IMR-90 (cell line): ENCODE measurements around the gene C1QTNF8. TPM values are rescaled to one million over a fixed set of nuclear protein-coding genes. Genes with fewer than 3 reads are reported as not detected.

Source experiments
- ATAC-seq: fragments of 200-7000 bp; cut with Tn5 transposase; 2 replicates; pipeline ENCODE4 v1.9.1; 2020; ENCODE audit warnings: low read depth, mild to moderate bottlenecking, moderate library complexity
- BruUV-seq: library from RNA; stranded (reverse); fragments of 400-500 nt; replicated peaks from 2 replicates; lab custom pipeline; 2021; lab: Mats Ljungman, UMichigan
- CTCF ChIA-PET: fragments of 300-600 bp; formaldehyde crosslinking; extraction: SDS; loops from one replicate; lab custom pipeline; 2021; ENCODE audit warnings: antibody characterized with exemption; lab: Yijun Ruan, JAX
- POLR2A ChIA-PET: fragments of 300-600 bp; sonication (Branson Sonifier 250); formaldehyde crosslinking; loops from one replicate; lab custom pipeline; 2022; ENCODE audit warnings: antibody characterized with exemption; ENCODE audit not compliant: unreplicated experiment; lab: Charles Lee
- DNase-seq: peaks from one replicate; pipeline ENCODE4 v3.0.0; 2013
- H2AFZ ChIP-seq: replicated peaks from 2 replicates; pipeline ENCODE3; 2013; ENCODE audit warnings: low read length, mild to moderate bottlenecking; ENCODE audit not compliant: poor library complexity
- H2AK5ac ChIP-seq: 2 replicates; pipeline ENCODE4 v1.6.1; 2013; ENCODE audit warnings: low read depth, low read length, inconsistent platforms
- H2AK9ac ChIP-seq: replicated peaks from 2 replicates; pipeline ENCODE3; 2013; ENCODE audit warnings: mild to moderate bottlenecking, low read depth, low read length, moderate library complexity; ENCODE audit not compliant: poor library complexity
- H2BK120ac ChIP-seq: 2 replicates; pipeline ENCODE4 v1.6.1; 2013; ENCODE audit warnings: low read depth, low read length, inconsistent platforms
- H2BK15ac ChIP-seq: 3 replicates; pipeline ENCODE4 v1.6.1; 2013; ENCODE audit warnings: low read depth, low read length, inconsistent platforms
- H2BK20ac ChIP-seq: 2 replicates; pipeline ENCODE4 v1.6.1; 2013; ENCODE audit warnings: low read depth, mild to moderate bottlenecking, inconsistent platforms, low read length, moderate library complexity
- H2BK5ac ChIP-seq: 2 replicates; pipeline ENCODE4 v1.6.1; 2013; ENCODE audit warnings: mild to moderate bottlenecking, low read depth, low read length, inconsistent platforms; ENCODE audit not compliant: poor library complexity, severe bottlenecking
- H3K14ac ChIP-seq: replicated peaks from 2 replicates; pipeline ENCODE4 v1.6.1; 2013; ENCODE audit warnings: low read depth, low read length, inconsistent platforms
- H3K18ac ChIP-seq: 2 replicates; pipeline ENCODE4 v1.6.1; 2013; ENCODE audit warnings: low read depth, low read length, control low read depth
- H3K23ac ChIP-seq: 2 replicates; pipeline ENCODE4 v1.6.1; 2013; ENCODE audit warnings: low read depth, low read length, inconsistent platforms
- H3K27ac ChIP-seq: 2 replicates; pipeline ENCODE4 v1.5.1; 2013; ENCODE audit warnings: mild to moderate bottlenecking, control low read depth, low read length; ENCODE audit not compliant: insufficient read depth
- H3K27me3 ChIP-seq: 2 replicates; pipeline ENCODE4 v1.6.1; 2013; ENCODE audit warnings: low read length; ENCODE audit not compliant: control insufficient read depth, insufficient read depth
- H3K36me3 ChIP-seq: 2 replicates; pipeline ENCODE4 v1.6.1; 2013; ENCODE audit warnings: low read length, mixed read lengths; ENCODE audit not compliant: control insufficient read depth, insufficient read depth
- H3K4ac ChIP-seq: 2 replicates; pipeline ENCODE4 v1.6.1; 2013; ENCODE audit warnings: low read depth, low read length, inconsistent platforms
- H3K4me1 ChIP-seq: 2 replicates; pipeline ENCODE4 v1.6.1; 2013; ENCODE audit warnings: low read length, mixed read lengths; ENCODE audit not compliant: control insufficient read depth, insufficient read depth
- H3K4me2 ChIP-seq: 2 replicates; pipeline ENCODE4 v1.6.1; 2013; ENCODE audit warnings: low read depth, mild to moderate bottlenecking, control low read depth, low read length, moderate library complexity
- H3K4me3 ChIP-seq: 2 replicates; pipeline ENCODE4 v1.5.1; 2013; ENCODE audit warnings: low read depth, mild to moderate bottlenecking, control low read depth, low read length, moderate library complexity; ENCODE audit not compliant: insufficient read depth
- H3K56ac ChIP-seq: 2 replicates; pipeline ENCODE4 v1.6.1; 2013; ENCODE audit warnings: low read length, inconsistent platforms; ENCODE audit not compliant: insufficient read depth; ENCODE audit errors: extremely low read depth
- H3K79me1 ChIP-seq, 2 experiments: 2 replicates each; pipeline ENCODE4 v1.6.1; 2013; ENCODE audit warnings: low read length in 2 of 2, inconsistent platforms in 1 of 2, low read depth in 1 of 2
- H3K9ac ChIP-seq: 2 replicates; pipeline ENCODE4 v1.6.1; 2013; ENCODE audit warnings: low read depth, low read length, control low read depth
- H3K9me1 ChIP-seq: 2 replicates; pipeline ENCODE4 v1.6.1; 2013; ENCODE audit warnings: low read length, inconsistent platforms; ENCODE audit not compliant: insufficient read depth
- H3K9me3 ChIP-seq: 2 replicates; pipeline ENCODE4 v1.6.1; 2013; ENCODE audit warnings: low read length; ENCODE audit not compliant: control insufficient read depth, insufficient read depth
- H4K20me1 ChIP-seq: 2 replicates; pipeline ENCODE4 v1.6.1; 2013; ENCODE audit warnings: low read length, inconsistent platforms; ENCODE audit not compliant: insufficient read depth
- H4K5ac ChIP-seq: 2 replicates; pipeline ENCODE4 v1.6.1; 2013; ENCODE audit warnings: mild to moderate bottlenecking, low read depth, low read length, control low read depth
- H4K8ac ChIP-seq, 2 experiments: 2 replicates each; pipeline ENCODE4 v1.6.1; 2013; ENCODE audit warnings: low read depth in 2 of 2, low read length in 2 of 2, control low read depth in 1 of 2, inconsistent platforms in 1 of 2
- H4K91ac ChIP-seq: 2 replicates; pipeline ENCODE4 v1.6.1; 2013; ENCODE audit warnings: low read depth, low read length, inconsistent platforms; ENCODE audit not compliant: insufficient read depth
- ELK1 ChIP-seq: fragments of 150-350 bp; IDR thresholded peaks from 2 replicates; pipeline ENCODE4 v1.6.1; 2016; ENCODE audit warnings: low read depth, mild to moderate bottlenecking, low read length, moderate library complexity, borderline replicate concordance
- FOS ChIP-seq: fragments of 150-350 bp; IDR thresholded peaks from 2 replicates; pipeline ENCODE4 v1.6.1; 2016; ENCODE audit warnings: low read depth, low read length
- MAZ ChIP-seq: IDR thresholded peaks from 2 replicates; pipeline ENCODE4 v1.6.1; 2012; ENCODE audit warnings: low read depth, mild to moderate bottlenecking, low read length, improper control_type of control experiment, moderate library complexity, borderline replicate concordance
- MXI1 ChIP-seq: IDR thresholded peaks from 2 replicates; pipeline ENCODE4 v1.6.1; 2012; ENCODE audit warnings: low read depth, mild to moderate bottlenecking, low read length, moderate library complexity, borderline replicate concordance
- RAD21 ChIP-seq: IDR thresholded peaks from 2 replicates; pipeline ENCODE4 v1.6.1; 2012; ENCODE audit warnings: low read length, improper control_type of control experiment
- RCOR1 ChIP-seq: IDR thresholded peaks from 2 replicates; pipeline ENCODE4 v1.6.1; 2012; ENCODE audit warnings: mild to moderate bottlenecking, low read length, improper control_type of control experiment; ENCODE audit not compliant: insufficient replicate concordance
- RFX5 ChIP-seq: IDR thresholded peaks from 2 replicates; pipeline ENCODE4 v1.8.0; 2012; ENCODE audit warnings: low read depth, mild to moderate bottlenecking, low read length, moderate library complexity
- WGBS, 2 experiments: methylation state at CpG; one replicate each; pipeline versions ENCODE4 v1.1.5 to v1.1.7; 2013; ENCODE audit warnings: missing lambda C conversion rate in 2 of 2; ENCODE audit not compliant: insufficient read length in 1 of 2; ENCODE audit errors: extremely low coverage in 2 of 2; 5-methylcytosine and 5-hydroxymethylcytosine counted together
- dilution Hi-C: fragments of 300-500 bp; cut with HindIII; formaldehyde crosslinking; loops from one replicate; pipeline ENCODE4 v1.14.3; 2018; ENCODE audit warnings: low sequenced_read_pairs; ENCODE audit not compliant: unreplicated experiment
- in situ Hi-C: fragments of 300-500 bp; cut with MboI; formaldehyde crosslinking; loops from 3 replicates; pipeline ENCODE4 v1.14.3; 2019; ENCODE audit warnings: low sequenced_read_pairs, inconsistent platforms, mixed read lengths
- intact Hi-C: fragments of 100-400 bp; cut with micrococcal nuclease; formaldehyde crosslinking; loops from 2 replicates; pipeline ENCODE4 v1.10.0; 2022
- polyA plus RNA-seq, 3 experiments: library from polyadenylated mRNA; depleted of rRNA; stranded (reverse); fragments of >200 nt; gene quantifications; 2 replicates each; pipeline ENCODE4 v1.2.3, GENCODE V29; 2012; ENCODE audit warnings: low replicate concordance in 1 of 3
- total RNA-seq: library from RNA; depleted of rRNA; stranded (reverse); fragments of >200 nt; gene quantifications from 2 replicates; pipeline ENCODE4 v1.2.3, GENCODE V29; 2012

The C1QTNF8 gene
- total and polyA plus RNA-seq, 2 of the 4 experiments (the other 2 are of a cell fraction) = not detected

- Histone ChIP-seq H3K4me3 (no peak overlapping the region), H3K4me2 (no peak overlapping the region), H4K91ac (no peak overlapping the region), H3K27me3 (peaks cover 36% of the 10 kb centered on the region), H3K56ac (no peak overlapping the region), H2AK5ac (no peak overlapping the region), H3K9ac (no peak overlapping the region), H3K27ac (no peak overlapping the region), H3K18ac (no peak overlapping the region), H3K79me1 (no peaks in the 10 kb centered on the region), H2AFZ (no peak overlapping the region), H4K8ac (no peak overlapping the region), H3K4ac (no peak overlapping the region), H3K4me1 (no peaks in the 10 kb centered on the region), H2BK5ac (no peak overlapping the region), H4K5ac (no peak overlapping the region), H3K14ac (no peak overlapping the region), H3K9me1 (no peaks in the 10 kb centered on the region), H3K36me3 (no peaks in the 10 kb centered on the region), H2BK120ac (no peak overlapping the region), H3K23ac (no peak overlapping the region), H4K20me1 (no peaks in the 10 kb centered on the region), H3K9me3 (no peaks in the 10 kb centered on the region), H2AK9ac (no peak overlapping the region), H2BK20ac (no peak overlapping the region), H2BK15ac (no peak overlapping the region)
- TF ChIP-seq MAZ = no peak
- no peak for TF ChIP-seq RFX5
- no peak for TF ChIP-seq ELK1
- TF ChIP-seq RCOR1 = no peak
- TF ChIP-seq MXI1 = no peak
- TF ChIP-seq RAD21 = no peak
- TF ChIP-seq FOS = no peak
- in situ Hi-C loops = no loop called here
- CTCF ChIA-PET = no interaction called here
- dilution Hi-C loops = no loop called here
- ATAC-seq (no peak), DNase-seq (no peak)
- POLR2A ChIA-PET = no interaction called here
- no TSS peak for BruUV-seq
- 69% methylated on average over 3 of the region's 16 CpGs; no CpG with 5 or more reads in 1 of the 2 experiments for WGBS, 2 experiments
- intact Hi-C loops = no loop called here
These were observed 48.2 kb downstream of the C1QTNF8 start for GRCh38 chr16:1047801-1048200.
